HEK293 (cell line): ENCODE data around the gene USP7.

ENCODE experiments used
- CTCF ChIA-PET: fragments of 350-600 bp; formaldehyde crosslinking; extraction: SDS; loops from one replicate; lab custom pipeline; 2021; ENCODE audit warnings: antibody characterized with exemption; lab: Yijun Ruan, JAX
- POLR2A ChIA-PET: fragments of 300-600 bp; formaldehyde crosslinking; extraction: SDS; loops from one replicate; lab custom pipeline; 2020; ENCODE audit warnings: antibody characterized with exemption, inconsistent platforms; lab: Yijun Ruan, JAX
- H3K27ac ChIP-seq: fragments of 200-500 bp; sonication (Bioruptor generic); 2 replicates; pipeline ENCODE4 v1.5.1; 2014; ENCODE audit warnings: low read depth, low read length, control low read depth, inconsistent platforms; ENCODE audit errors: extremely low read depth
- H3K36me3 ChIP-seq, 2 experiments: fragments of 200-500 bp in 1 of 2; sonication (Bioruptor generic) in 1 of 2; 1 replicate in 1 of 2; 2 replicates in 1 of 2; pipeline ENCODE4 v1.5.1; 2014 to 2017; ENCODE audit warnings: inconsistent platforms in 2 of 2, low read length in 2 of 2; ENCODE audit not compliant: control insufficient read depth in 2 of 2, insufficient read depth in 1 of 2
- H3K4me1 ChIP-seq: fragments of 200-500 bp; sonication (Bioruptor generic); 2 replicates; pipeline ENCODE4 v1.5.1; 2014; ENCODE audit warnings: mild to moderate bottlenecking, low read length, inconsistent platforms; ENCODE audit not compliant: control insufficient read depth, insufficient read depth
- H3K4me3 ChIP-seq: 2 replicates; pipeline ENCODE4 v1.5.1; 2011; ENCODE audit warnings: low read depth, mild to moderate bottlenecking, control low read depth, low read length, moderate library complexity
- H3K9me3 ChIP-seq: fragments of 200-500 bp; sonication (Bioruptor generic); 2 replicates; pipeline ENCODE4 v1.5.1; 2014; ENCODE audit warnings: low read depth, low read length, inconsistent platforms; ENCODE audit not compliant: control insufficient read depth, insufficient read depth
- BCL11A ChIP-seq: fragments of 450-650 bp; formaldehyde crosslinking; IDR thresholded peaks from 2 replicates; pipeline ENCODE4 v1.5.1; 2016; ENCODE audit warnings: low read depth, missing biosample characterization, missing genetic modification characterization
- ELK4 ChIP-seq: IDR thresholded peaks from 2 replicates; pipeline ENCODE4 v1.6.1; 2011; ENCODE audit warnings: mild to moderate bottlenecking, low read depth, low read length, borderline replicate concordance
- INSM2 ChIP-seq: fragments of 450-650 bp; formaldehyde crosslinking; IDR thresholded peaks from 2 replicates; pipeline ENCODE4 v1.5.1; 2016; ENCODE audit warnings: missing biosample characterization, missing genetic modification characterization
- KLF10 ChIP-seq: fragments of 450-650 bp; IDR thresholded peaks from 2 replicates; pipeline ENCODE4 v1.5.1; 2018; ENCODE audit warnings: missing biosample characterization, mild to moderate bottlenecking, missing genetic modification characterization
- KLF16 ChIP-seq: fragments of 450-650 bp; formaldehyde crosslinking; IDR thresholded peaks from 2 replicates; pipeline ENCODE4 v1.5.1; 2017; ENCODE audit warnings: missing biosample characterization, missing genetic modification characterization
- MEIS1 ChIP-seq: sonication (generic); formaldehyde crosslinking; IDR thresholded peaks from 2 replicates; pipeline ENCODE4 v1.8.1; 2022; ENCODE audit warnings: missing genetic modification reagents, mild to moderate bottlenecking, borderline replicate concordance
- PRDM1 ChIP-seq: fragments of 450-650 bp; formaldehyde crosslinking; IDR thresholded peaks from 2 replicates; pipeline ENCODE4; 2016; ENCODE audit warnings: missing biosample characterization, missing genetic modification characterization
- SP2 ChIP-seq: fragments of 450-650 bp; formaldehyde crosslinking; IDR thresholded peaks from 2 replicates; pipeline ENCODE4 v1.5.1; 2016; ENCODE audit warnings: missing biosample characterization, missing genetic modification characterization
- ZEB2 ChIP-seq: fragments of 450-650 bp; formaldehyde crosslinking; IDR thresholded peaks from 2 replicates; pipeline ENCODE4 v1.5.1; 2016; ENCODE audit warnings: missing biosample characterization, missing genetic modification characterization
- ZNF214 ChIP-seq: fragments of 450-650 bp; formaldehyde crosslinking; IDR thresholded peaks from 2 replicates; pipeline ENCODE4 v1.5.1; 2017; ENCODE audit warnings: missing biosample characterization, mild to moderate bottlenecking, missing genetic modification characterization, borderline replicate concordance
- ZNF350 ChIP-seq: fragments of 450-650 bp; formaldehyde crosslinking; IDR thresholded peaks from 2 replicates; pipeline ENCODE4 v1.5.0; 2017; ENCODE audit warnings: missing biosample characterization, mild to moderate bottlenecking, missing genetic modification characterization
- ZNF354C ChIP-seq: fragments of 450-650 bp; formaldehyde crosslinking; IDR thresholded peaks from 2 replicates; pipeline ENCODE4 v1.5.1; 2016; ENCODE audit warnings: missing biosample characterization, missing genetic modification characterization, low read depth, borderline replicate concordance
- ZNF48 ChIP-seq: fragments of 450-650 bp; formaldehyde crosslinking; IDR thresholded peaks from 2 replicates; pipeline ENCODE4 v1.5.1; 2016; ENCODE audit warnings: missing biosample characterization, missing genetic modification characterization
- ZNF510 ChIP-seq: fragments of 450-650 bp; formaldehyde crosslinking; IDR thresholded peaks from 2 replicates; pipeline ENCODE4 v1.5.1; 2018; ENCODE audit warnings: mild to moderate bottlenecking, missing genetic modification characterization, missing biosample characterization; ENCODE audit not compliant: insufficient replicate concordance
- ZNF529 ChIP-seq: fragments of 450-650 bp; formaldehyde crosslinking; IDR thresholded peaks from 2 replicates; pipeline ENCODE4 v1.5.1; 2017; ENCODE audit warnings: missing genetic modification characterization, missing biosample characterization; ENCODE audit not compliant: insufficient replicate concordance
- ZNF561 ChIP-seq: fragments of 450-650 bp; IDR thresholded peaks from 2 replicates; pipeline ENCODE4 v1.5.1; 2018; ENCODE audit warnings: missing biosample characterization, missing genetic modification characterization, borderline replicate concordance
- ZNF629 ChIP-seq: fragments of 450-650 bp; formaldehyde crosslinking; IDR thresholded peaks from 2 replicates; pipeline ENCODE4 v1.5.1; 2017; ENCODE audit warnings: missing biosample characterization, missing genetic modification characterization
- ZNF658 ChIP-seq: fragments of 450-650 bp; formaldehyde crosslinking; IDR thresholded peaks from 2 replicates; pipeline ENCODE4; 2016; ENCODE audit warnings: missing biosample characterization, missing genetic modification characterization
- ZNF701 ChIP-seq: fragments of 450-650 bp; formaldehyde crosslinking; IDR thresholded peaks from 2 replicates; pipeline ENCODE4 v1.5.1; 2016; ENCODE audit warnings: missing biosample characterization, missing genetic modification characterization
- ZNF768 ChIP-seq: fragments of 450-650 bp; formaldehyde crosslinking; IDR thresholded peaks from 2 replicates; pipeline ENCODE4 v1.5.1; 2018; ENCODE audit warnings: missing biosample characterization, mild to moderate bottlenecking, missing genetic modification characterization
- ZNF776 ChIP-seq: fragments of 450-650 bp; formaldehyde crosslinking; IDR thresholded peaks from 2 replicates; pipeline ENCODE4 v1.5.0; 2017; ENCODE audit warnings: missing biosample characterization, missing genetic modification characterization, borderline replicate concordance
- ZNF777 ChIP-seq: fragments of 450-650 bp; formaldehyde crosslinking; IDR thresholded peaks from 2 replicates; pipeline ENCODE4 v1.5.1; 2017; ENCODE audit warnings: missing biosample characterization, missing genetic modification characterization, borderline replicate concordance
- ZNF830 ChIP-seq: fragments of 450-650 bp; IDR thresholded peaks from 2 replicates; pipeline ENCODE4 v1.5.0; 2018; ENCODE audit warnings: missing biosample characterization, missing genetic modification characterization, low read depth, mild to moderate bottlenecking, moderate library complexity
- ZNF843 ChIP-seq: fragments of 450-650 bp; formaldehyde crosslinking; IDR thresholded peaks from 2 replicates; pipeline ENCODE4 v1.5.1; 2016; ENCODE audit warnings: missing biosample characterization, missing genetic modification characterization
- TF ChIP-seq, protein P1 (sequence below): fragments of 450-650 bp; formaldehyde crosslinking; IDR thresholded peaks from 2 replicates; pipeline ENCODE4 v1.5.1; 2016; ENCODE audit warnings: missing biosample characterization, missing genetic modification characterization

Gene USP7

DNA sequence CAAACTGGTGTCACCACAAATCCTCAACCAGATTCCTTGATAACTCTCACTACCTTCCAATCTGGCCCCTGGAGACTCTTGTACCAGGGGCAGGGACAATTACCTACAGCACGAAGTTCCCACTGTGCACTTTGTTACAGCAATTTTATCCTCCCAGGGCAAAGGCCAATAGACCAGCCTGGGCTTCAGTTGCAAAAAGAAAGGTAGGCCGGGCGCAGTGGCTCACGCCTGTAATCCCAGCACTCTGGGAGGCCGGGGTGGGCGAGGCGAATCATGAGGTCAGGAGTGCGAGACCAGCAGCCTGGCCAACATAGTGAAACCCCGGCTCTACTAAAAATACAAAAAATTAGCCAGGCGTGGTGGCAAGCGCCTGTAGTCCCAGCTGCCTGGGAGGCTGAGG, 36.9 kb downstream of the USP7 start:
- POLR2A ChIA-PET = no interaction called here
- no peaks in the 10 kb centered on the region for H3K9me3 ChIP-seq
- TF ChIP-seq ZNF658 (no peak), ZNF701 (no peak), ZNF561 (tag by site-specific recombination) (no peak), ZEB2 (tag by site-specific recombination) (no peak), KLF16 (tag by site-specific recombination) (no peak), ZNF529 (tag by site-specific recombination) (no peak), KLF10 (tag by site-specific recombination) (no peak), ZNF777 (tag by site-specific recombination) (no peak), ZNF843 (no peak), ZNF510 (tag by site-specific recombination) (no peak), ZNF214 (tag by site-specific recombination) (no peak), ZNF350 (no peak), ZNF629 (tag by site-specific recombination) (no peak), INSM2 (tag by site-specific recombination) (no peak), PRDM1 (tag by site-specific recombination) (no peak), ZNF768 (tag by site-specific recombination) (no peak)
- TF ChIP-seq, protein P1, sequence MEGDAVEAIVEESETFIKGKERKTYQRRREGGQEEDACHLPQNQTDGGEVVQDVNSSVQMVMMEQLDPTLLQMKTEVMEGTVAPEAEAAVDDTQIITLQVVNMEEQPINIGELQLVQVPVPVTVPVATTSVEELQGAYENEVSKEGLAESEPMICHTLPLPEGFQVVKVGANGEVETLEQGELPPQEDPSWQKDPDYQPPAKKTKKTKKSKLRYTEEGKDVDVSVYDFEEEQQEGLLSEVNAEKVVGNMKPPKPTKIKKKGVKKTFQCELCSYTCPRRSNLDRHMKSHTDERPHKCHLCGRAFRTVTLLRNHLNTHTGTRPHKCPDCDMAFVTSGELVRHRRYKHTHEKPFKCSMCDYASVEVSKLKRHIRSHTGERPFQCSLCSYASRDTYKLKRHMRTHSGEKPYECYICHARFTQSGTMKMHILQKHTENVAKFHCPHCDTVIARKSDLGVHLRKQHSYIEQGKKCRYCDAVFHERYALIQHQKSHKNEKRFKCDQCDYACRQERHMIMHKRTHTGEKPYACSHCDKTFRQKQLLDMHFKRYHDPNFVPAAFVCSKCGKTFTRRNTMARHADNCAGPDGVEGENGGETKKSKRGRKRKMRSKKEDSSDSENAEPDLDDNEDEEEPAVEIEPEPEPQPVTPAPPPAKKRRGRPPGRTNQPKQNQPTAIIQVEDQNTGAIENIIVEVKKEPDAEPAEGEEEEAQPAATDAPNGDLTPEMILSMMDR (tag by site-specific recombination) = no peak
- TF ChIP-seq, all 188 proteins: peak for 0
- Histone ChIP-seq H3K4me3 (no peak overlapping the region), H3K27ac (no peak overlapping the region), H3K4me1 (no peaks in the 10 kb centered on the region; the same call in 1 of the 2 replicates), H3K36me3 (peaks cover 13 to 70% of the 10 kb centered on the region in 2 experiments; a peak in 2 of 3 replicates)
- CTCF ChIA-PET = no interaction called here

GRCh38 chr16:8925455-8925854, 38.3 kb downstream of the USP7 start:
- CTCF ChIA-PET = interaction anchor here (0.5 to 1.4 kb wide), 4 partner anchors 10 to 1032 kb away, joined by 3 to 7 read pairs (median 4); no protein-coding TSS in a partner anchor
- Histone ChIP-seq H3K27ac (no peak overlapping the region), H3K9me3 (no peaks in the 10 kb centered on the region), H3K36me3 (peaks cover 13 to 84% of the 10 kb centered on the region in 2 experiments; a peak in 2 of 3 replicates), H3K4me3 (no peak overlapping the region), H3K4me1 (no peaks in the 10 kb centered on the region)
- POLR2A ChIA-PET = no interaction called here
- TF ChIP-seq MEIS1 (CRISPR knock-in tag) (no peak), SP2 (tag by site-specific recombination) (no peak), ZNF354C (tag by site-specific recombination) (no peak), ZNF776 (tag by site-specific recombination) (no peak), ELK4 (no peak), ZNF830 (tag by site-specific recombination) (no peak), ZNF48 (tag by site-specific recombination) (no peak), BCL11A (tag by site-specific recombination) (no peak)
